Body of pancreas (tissue), 4 donors: ENCODE data around the gene ANTXR2.

Experiments
- POLR2A ChIP-seq, 3 donors: fragments of 450-650 bp; IDR thresholded peaks; one replicate each; pipeline ENCODE4 v1.6.1; 2016; ENCODE audit warnings: antibody characterized with exemption in 3 of 3, mild to moderate bottlenecking in 2 of 3
- TF ChIP-seq, protein P1 (sequence below), 7 experiments: fragments of 450-650 bp in 4 of 7; fragments of 200-600 bp in 3 of 7; sonication (generic) in 3 of 7; IDR thresholded peaks; one replicate each; pipeline ENCODE4 v1.5.1; 2016 to 2019; ENCODE audit warnings: antibody characterized with exemption in 7 of 7

DNA sequence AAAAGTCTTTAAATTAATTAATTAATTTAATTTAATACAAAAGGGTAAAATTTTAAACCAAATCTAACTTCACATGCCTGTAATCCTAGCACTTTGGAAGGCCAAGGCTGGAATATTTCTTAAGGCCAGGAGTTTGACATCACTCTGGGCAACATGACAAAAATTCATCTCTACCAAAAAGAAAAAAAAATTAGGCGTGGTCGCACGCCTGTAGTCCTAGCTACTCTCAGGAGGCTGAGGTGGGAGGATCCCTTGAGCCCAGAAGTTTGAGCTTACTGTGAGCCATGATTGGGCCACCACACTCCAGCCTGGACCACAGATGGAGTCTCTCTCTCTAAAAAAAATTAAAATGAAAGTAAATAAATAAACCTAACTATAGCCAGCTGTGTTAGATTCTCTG, 39.2 kb upstream of the ANTXR2 start:
- TF ChIP-seq, protein P1, sequence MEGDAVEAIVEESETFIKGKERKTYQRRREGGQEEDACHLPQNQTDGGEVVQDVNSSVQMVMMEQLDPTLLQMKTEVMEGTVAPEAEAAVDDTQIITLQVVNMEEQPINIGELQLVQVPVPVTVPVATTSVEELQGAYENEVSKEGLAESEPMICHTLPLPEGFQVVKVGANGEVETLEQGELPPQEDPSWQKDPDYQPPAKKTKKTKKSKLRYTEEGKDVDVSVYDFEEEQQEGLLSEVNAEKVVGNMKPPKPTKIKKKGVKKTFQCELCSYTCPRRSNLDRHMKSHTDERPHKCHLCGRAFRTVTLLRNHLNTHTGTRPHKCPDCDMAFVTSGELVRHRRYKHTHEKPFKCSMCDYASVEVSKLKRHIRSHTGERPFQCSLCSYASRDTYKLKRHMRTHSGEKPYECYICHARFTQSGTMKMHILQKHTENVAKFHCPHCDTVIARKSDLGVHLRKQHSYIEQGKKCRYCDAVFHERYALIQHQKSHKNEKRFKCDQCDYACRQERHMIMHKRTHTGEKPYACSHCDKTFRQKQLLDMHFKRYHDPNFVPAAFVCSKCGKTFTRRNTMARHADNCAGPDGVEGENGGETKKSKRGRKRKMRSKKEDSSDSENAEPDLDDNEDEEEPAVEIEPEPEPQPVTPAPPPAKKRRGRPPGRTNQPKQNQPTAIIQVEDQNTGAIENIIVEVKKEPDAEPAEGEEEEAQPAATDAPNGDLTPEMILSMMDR (IDR thresholded peaks at IDR 0.05): no peak
- no peak for TF ChIP-seq POLR2A (IDR thresholded peaks at IDR 0.05)
